Raji (cell line): ENCODE measurements around the gene ZNF764.

ENCODE experiments used
- POLR2A ChIP-seq: IDR thresholded peaks from 2 replicates; pipeline ENCODE4 v1.6.1; 2011; ENCODE audit warnings: low read depth, low read length, control low read depth; ENCODE audit not compliant: insufficient read depth

Gene ZNF764

DNA sequence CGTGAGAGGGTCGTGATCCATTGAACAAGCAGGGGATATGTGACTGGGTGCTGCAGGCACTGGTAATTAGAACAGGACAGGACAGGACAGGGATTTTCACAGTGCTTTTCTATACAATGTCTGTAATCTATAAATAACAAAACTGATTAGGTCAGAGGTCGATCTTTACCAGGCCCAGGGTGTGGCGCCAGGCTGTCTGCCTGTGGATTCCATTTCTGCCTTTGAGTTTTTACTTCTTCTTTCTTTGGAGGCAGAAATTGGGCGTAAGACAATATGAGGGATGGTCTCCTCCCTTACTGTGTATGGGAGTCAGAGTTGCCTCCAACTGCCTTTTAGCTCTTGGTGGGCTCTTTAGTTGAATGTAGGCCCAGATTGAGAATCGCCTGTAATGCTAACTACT, 1.5 kb upstream of the ZNF764 start:
- no peak for TF ChIP-seq POLR2A

GRCh38 chr16:30558789-30559377, 709 bp upstream of the ZNF764 start:
- TF ChIP-seq POLR2A: no peak

DNA sequence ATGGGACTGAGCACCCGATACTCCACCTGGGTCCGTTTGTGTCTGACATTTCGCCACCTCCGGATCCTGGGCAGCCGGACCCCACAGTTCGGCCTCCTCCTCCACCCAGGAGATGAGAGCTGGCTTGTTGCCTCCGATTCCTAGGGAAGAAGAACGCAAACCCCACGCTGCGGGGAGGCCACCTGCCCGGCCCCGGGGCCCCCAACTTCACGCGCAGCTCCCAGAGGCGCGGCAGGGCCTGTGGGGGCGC, 542 bp downstream of the ZNF764 start:
- no peak; the same call in 1 of the 2 replicates for TF ChIP-seq POLR2A

DNA sequence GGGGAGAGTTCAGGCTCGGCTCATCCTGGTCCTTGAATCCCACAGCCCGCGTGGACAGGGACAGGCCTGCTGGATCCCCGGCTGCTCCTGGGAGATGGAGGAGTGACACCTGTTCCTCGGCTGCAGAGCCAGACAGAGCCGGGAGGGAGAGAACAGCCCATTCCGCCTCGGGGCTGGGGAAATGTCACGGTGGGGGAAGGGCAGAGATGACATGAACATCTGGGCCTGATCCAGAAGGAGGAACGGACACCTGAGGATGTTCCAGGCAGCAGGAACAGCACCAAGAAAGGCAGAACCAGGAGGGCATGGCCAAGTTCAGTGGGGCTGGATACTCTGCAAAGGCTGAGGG, 2.1 kb downstream of the ZNF764 start:
- no peak for TF ChIP-seq POLR2A

GRCh38 chr16:30555315-30556124, 2.7 kb downstream of the ZNF764 start:
- TF ChIP-seq POLR2A: no peak

GRCh38 chr16:30554557-30555314, 3.4 kb downstream of the ZNF764 start:
- TF ChIP-seq POLR2A: no peak

DNA sequence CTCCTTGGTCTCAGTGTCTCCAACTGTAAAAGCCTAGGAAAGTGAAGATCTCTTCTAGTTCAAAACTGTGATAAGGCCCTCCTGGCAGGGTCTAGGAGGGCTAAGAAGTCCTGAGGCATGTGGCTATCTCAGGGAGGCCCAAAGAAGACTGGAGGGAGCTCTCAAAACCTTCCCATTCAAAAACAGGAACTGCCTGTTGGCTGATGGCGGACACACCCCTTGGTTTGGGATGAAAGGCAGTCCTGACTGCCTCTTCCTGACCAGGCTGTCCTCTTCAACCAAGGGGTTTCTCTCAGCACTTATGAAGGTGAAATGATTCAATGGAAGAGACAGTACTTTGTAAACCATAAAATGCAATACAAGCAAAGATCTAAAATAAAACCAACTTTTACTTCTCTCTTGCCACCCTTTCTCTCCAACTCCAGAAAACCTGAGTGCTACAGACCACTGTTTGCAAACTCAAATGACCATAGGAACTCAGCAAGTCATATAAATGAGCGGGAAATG, 4.7 kb downstream of the ZNF764 start:
- no peak for TF ChIP-seq POLR2A

GRCh38 chr16:30552956-30553355, 5.2 kb downstream of the ZNF764 start:
- no peak for TF ChIP-seq POLR2A

GRCh38 chr16:30551781-30552180, 6.4 kb downstream of the ZNF764 start:
- TF ChIP-seq POLR2A: no peak

GRCh38 chr16:30548416-30549253, 9.5 kb downstream of the ZNF764 start:
- no peak for TF ChIP-seq POLR2A

GRCh38 chr16:30546115-30546514, 12.1 kb downstream of the ZNF764 start:
- TF ChIP-seq POLR2A: no peak

GRCh38 chr16:30543067-30543466, 15.1 kb downstream of the ZNF764 start:
- no peak for TF ChIP-seq POLR2A

- TF ChIP-seq POLR2A: no peak
Observed at GRCh38 chr16:30541502-30542329, 16.5 kb downstream of the ZNF764 start.
